ENCODE data around the gene SH3BGRL.

GRCh38 chrX:81280148-81280547 is 78.2 kb downstream of the SH3BGRL start:
- TF ChIP-seq CTCF (IDR thresholded peaks at IDR 0.05) (peak in 1 of 6 experiments; percentile 3), POLR2A (IDR thresholded peaks at IDR 0.05) (no peak)

Data from adrenal gland (tissue), 5 donors.